DND-41 (cell line): ENCODE data around the gene FAM163B.

Source experiments
- ATAC-seq: fragments of 200-7000 bp; cut with Tn5 transposase; 3 replicates; pipeline ENCODE4 v1.9.1; 2021; ENCODE audit warnings: low read depth; ENCODE audit not compliant: insufficient read depth
- DNase-seq: peaks from one replicate; pipeline ENCODE4 v3.0.0-alpha.2; 2020
- H2AFZ ChIP-seq: 2 replicates; pipeline ENCODE4 v1.6.0; 2012; ENCODE audit warnings: low read depth, low read length
- H3K27ac ChIP-seq: 2 replicates; pipeline ENCODE4 v1.5.1; 2012; ENCODE audit warnings: low read length, inconsistent platforms
- H3K27me3 ChIP-seq: fragments of 200-600 bp; sonication (generic); 2 replicates; pipeline ENCODE4 v1.6.0; 2012; ENCODE audit warnings: low read length, mild to moderate bottlenecking, inconsistent platforms; ENCODE audit not compliant: insufficient read depth, poor library complexity
- H3K36me3 ChIP-seq: 2 replicates; pipeline ENCODE4 v1.5.1; 2012; ENCODE audit warnings: low read length, inconsistent platforms; ENCODE audit not compliant: insufficient read depth
- H3K4me1 ChIP-seq: 2 replicates; pipeline ENCODE4 v1.5.1; 2012; ENCODE audit warnings: mild to moderate bottlenecking, low read length; ENCODE audit not compliant: insufficient read depth
- H3K4me2 ChIP-seq: 2 replicates; pipeline ENCODE4 v1.6.0; 2012; ENCODE audit warnings: mild to moderate bottlenecking, moderate library complexity, low read length, inconsistent platforms; ENCODE audit not compliant: insufficient read depth
- H3K4me3 ChIP-seq, 2 experiments: fragments of 200-600 bp in 1 of 2; shearing (Covaris generic) in 1 of 2; 2 replicates each; pipeline ENCODE4 v1.5.1; 2012 to 2016; ENCODE audit warnings: inconsistent platforms in 2 of 2, low read length in 2 of 2, mild to moderate bottlenecking in 2 of 2, low read depth in 1 of 2, moderate library complexity in 1 of 2
- H3K79me2 ChIP-seq: 2 replicates; pipeline ENCODE4 v1.6.0; 2012; ENCODE audit warnings: low read length, inconsistent platforms; ENCODE audit not compliant: insufficient read depth
- H3K9ac ChIP-seq: 2 replicates; pipeline ENCODE4 v1.6.0; 2012; ENCODE audit warnings: low read depth, mild to moderate bottlenecking, inconsistent platforms, low read length, moderate library complexity
- H3K9me3 ChIP-seq: 2 replicates; pipeline ENCODE4 v1.5.1; 2012; ENCODE audit warnings: low read length, moderate library complexity, mild to moderate bottlenecking, inconsistent platforms; ENCODE audit not compliant: insufficient read depth, severe bottlenecking
- H4K20me1 ChIP-seq: 2 replicates; pipeline ENCODE4 v1.6.0; 2012; ENCODE audit warnings: low read length; ENCODE audit not compliant: insufficient read depth
- CTCF ChIP-seq: IDR thresholded peaks from 2 replicates; pipeline ENCODE4 v1.5.1; 2012; ENCODE audit warnings: borderline replicate concordance, low read length, moderate library complexity, mild to moderate bottlenecking; ENCODE audit not compliant: poor library complexity, severe bottlenecking; ENCODE audit errors: extremely low read depth
- EZH2 ChIP-seq: IDR thresholded peaks from 3 replicates; pipeline ENCODE4 v1.6.1; 2012; ENCODE audit warnings: borderline replicate concordance, low read depth, mild to moderate bottlenecking, moderate library complexity, low read length, inconsistent platforms; ENCODE audit not compliant: severe bottlenecking

The FAM163B gene

GRCh38 chr9:133615186-133615585 lies 6.0 kb upstream of the FAM163B start:
- H3K36me3 ChIP-seq: no peaks in the 10 kb centered on the region
- no peaks in the 10 kb centered on the region for H3K9me3 ChIP-seq
- DNase-seq (no peak), ATAC-seq (no peak)
- peaks cover 12% of the 10 kb centered on the region for H3K4me1 ChIP-seq
- H3K4me2 ChIP-seq: no peak overlapping the region
- H4K20me1 ChIP-seq: no peaks in the 10 kb centered on the region
- no peaks in the 10 kb centered on the region for H3K79me2 ChIP-seq
- H2AFZ ChIP-seq: no peak overlapping the region
- H3K4me3 ChIP-seq: no peak overlapping the region
- no peaks in the 10 kb centered on the region for H3K27me3 ChIP-seq
- no peak for TF ChIP-seq CTCF
- H3K27ac ChIP-seq: no peak overlapping the region
- H3K9ac ChIP-seq: no peak overlapping the region

GRCh38 chr9:133614678-133615077 lies 5.5 kb upstream of the FAM163B start:
- Histone ChIP-seq H3K4me3 (no peak overlapping the region), H3K9ac (no peak overlapping the region), H2AFZ (no peak overlapping the region), H3K36me3 (no peaks in the 10 kb centered on the region), H4K20me1 (no peaks in the 10 kb centered on the region), H3K79me2 (no peaks in the 10 kb centered on the region), H3K27ac (no peak overlapping the region), H3K9me3 (no peaks in the 10 kb centered on the region), H3K27me3 (no peaks in the 10 kb centered on the region), H3K4me1 (peaks cover 7% of the 10 kb centered on the region), H3K4me2 (no peak overlapping the region)
- no peak for TF ChIP-seq CTCF
- no peak for TF ChIP-seq EZH2
- ATAC-seq: no peak
- no peak for DNase-seq

- H3K27me3 ChIP-seq: no peaks in the 10 kb centered on the region
- no peaks in the 10 kb centered on the region for H3K36me3 ChIP-seq
- H3K4me1 ChIP-seq: peaks cover 1% of the 10 kb centered on the region; the same call in 1 of the 2 replicates
- H3K9ac ChIP-seq: no peak overlapping the region
- ATAC-seq (no peak), DNase-seq (no peak)
- H3K27ac ChIP-seq: no peak overlapping the region
- no peak overlapping the region for H2AFZ ChIP-seq
- no peak for TF ChIP-seq EZH2
- no peaks in the 10 kb centered on the region for H4K20me1 ChIP-seq
- H3K4me2 ChIP-seq: no peak overlapping the region
- no peaks in the 10 kb centered on the region for H3K9me3 ChIP-seq
- H3K79me2 ChIP-seq: no peaks in the 10 kb centered on the region
- H3K4me3 ChIP-seq: no peak overlapping the region
These were observed 4.9 kb upstream of the FAM163B start for GRCh38 chr9:133614056-133614455.

- H3K9me3 ChIP-seq: no peaks in the 10 kb centered on the region
- DNase-seq: no peak
- no peak overlapping the region for H3K4me3 ChIP-seq
- TF ChIP-seq EZH2 (no peak), CTCF (no peak)
- no peaks in the 10 kb centered on the region for H3K79me2 ChIP-seq
- H2AFZ ChIP-seq: no peak overlapping the region
- H3K4me2 ChIP-seq: no peak overlapping the region
- no peaks in the 10 kb centered on the region for H3K36me3 ChIP-seq
- H4K20me1 ChIP-seq: no peaks in the 10 kb centered on the region
- ATAC-seq: no peak
- H3K4me1 ChIP-seq: no peaks in the 10 kb centered on the region
- H3K9ac ChIP-seq: no peak overlapping the region
- no peaks in the 10 kb centered on the region for H3K27me3 ChIP-seq
- H3K27ac ChIP-seq: no peak overlapping the region
These were observed 4.2 kb upstream of the FAM163B start for GRCh38 chr9:133613432-133613831.
